Breast epithelium (tissue), 4 donors: ENCODE results near the gene YTHDF1. TPM values are rescaled to one million over a fixed set of nuclear protein-coding genes. Genes with fewer than 3 reads are reported as not detected.

Source experiments
- DNase-seq, 2 donors: peaks; one replicate each; pipeline ENCODE4 v3.0.0-alpha.2; 2019; ENCODE audit warnings: low spot score in 2 of 2
- H3K27ac ChIP-seq, 2 donors: fragments of 200-600 bp; sonication (generic) in 1 of 2; one replicate each; pipeline ENCODE4 v1.5.1; 2016 to 2019; ENCODE audit warnings: mild to moderate bottlenecking in 1 of 2
- H3K27me3 ChIP-seq, 2 donors: fragments of 200-600 bp; sonication (generic) in 1 of 2; one replicate each; pipeline versions ENCODE4 v1.5.1 to v1.6.0; 2017 to 2019; ENCODE audit warnings: control low read depth in 1 of 2, mild to moderate bottlenecking in 1 of 2
- H3K36me3 ChIP-seq: fragments of 200-600 bp; one replicate; pipeline ENCODE4 v1.5.1; 2019
- H3K4me1 ChIP-seq, 2 donors: fragments of 200-600 bp; sonication (generic); one replicate each; pipeline ENCODE4 v1.5.1; 2016 to 2019; ENCODE audit warnings: control low read depth in 1 of 2
- H3K4me3 ChIP-seq, 3 donors: fragments of 200-600 bp; sonication (generic); 1 replicate in 2 of 3; 2 replicates in 1 of 3; pipeline ENCODE4 v1.5.1; 2016 to 2019; ENCODE audit warnings: mild to moderate bottlenecking in 3 of 3, moderate library complexity in 2 of 3
- H3K9me3 ChIP-seq, 2 donors: fragments of 200-600 bp; sonication (generic) in 1 of 2; one replicate each; pipeline ENCODE4 v1.5.1; 2016 to 2019; ENCODE audit warnings: control low read depth in 1 of 2
- CTCF ChIP-seq, 3 donors: fragments of 450-650 bp; IDR thresholded peaks; one replicate each; pipeline ENCODE4 v1.5.1; 2016 to 2017; ENCODE audit warnings: antibody characterized with exemption in 3 of 3, mild to moderate bottlenecking in 3 of 3, moderate library complexity in 3 of 3
- POLR2A ChIP-seq: fragments of 450-650 bp; IDR thresholded peaks from one replicate; pipeline ENCODE4 v1.6.1; 2016; ENCODE audit warnings: antibody characterized with exemption, mild to moderate bottlenecking, moderate library complexity
- POLR2AphosphoS5 ChIP-seq, 3 donors: sonication (generic); formaldehyde crosslinking; IDR thresholded peaks; one replicate each; pipeline ENCODE4 v1.6.1; 2017; ENCODE audit warnings: antibody characterized with exemption in 3 of 3
- intact Hi-C: fragments of 100-400 bp; cut with DNase I; formaldehyde crosslinking; loops from one replicate; pipeline ENCODE4 v1.15.1; 2023; ENCODE audit warnings: low total_unique reads
- total RNA-seq, 3 donors: library from RNA; depleted of rRNA; stranded (reverse); fragments of >200 nt; gene quantifications; one replicate each; pipeline ENCODE4 v1.1.0, GENCODE V29; 2016

The YTHDF1 gene
- total RNA-seq, 3 donors from 2014 or later: 23.0 to 32.8 (median 28.2) TPM

- peaks cover 15 to 18% of the 10 kb centered on the region in 2 donors for H3K4me1 ChIP-seq
- intact Hi-C loops: loop anchor here (5.0 kb wide), 1 partner anchor 461 kb away; no protein-coding TSS in a partner anchor
- peak overlapping the region in 2 of 3 donors; percentile 30 to 56 for H3K4me3 ChIP-seq
- H3K36me3 ChIP-seq: no peaks in the 10 kb centered on the region
- TF ChIP-seq CTCF (IDR thresholded peaks at IDR 0.05): no peak
- TF ChIP-seq POLR2A: no peak
- TF ChIP-seq POLR2AphosphoS5 (IDR thresholded peaks at IDR 0.05): no peak
- no peak for DNase-seq
- no peak overlapping the region for H3K27ac ChIP-seq
- H3K9me3 ChIP-seq: no peaks in the 10 kb centered on the region
- H3K27me3 ChIP-seq: peaks cover 19 to 96% of the 10 kb centered on the region in 2 donors
Measured at GRCh38 chr20:63178446-63178820, 37.5 kb downstream of the YTHDF1 start.

GRCh38 chr20:63177785-63178445, 38.0 kb downstream of the YTHDF1 start:
- no peaks in the 10 kb centered on the region for H3K36me3 ChIP-seq
- H3K27me3 ChIP-seq: peaks cover 20 to 96% of the 10 kb centered on the region in 2 donors
- H3K4me3 ChIP-seq: peak overlapping the region in 2 of 3 donors; percentile 30 to 56
- intact Hi-C loops: loop anchor here (5.0 kb wide), 1 partner anchor 461 kb away; no protein-coding TSS in a partner anchor
- no peak for TF ChIP-seq CTCF (IDR thresholded peaks at IDR 0.05)
- TF ChIP-seq POLR2AphosphoS5 (IDR thresholded peaks at IDR 0.05): no peak
- TF ChIP-seq POLR2A: no peak
- H3K4me1 ChIP-seq: peaks cover 15 to 18% of the 10 kb centered on the region in 2 donors
- no peaks in the 10 kb centered on the region for H3K9me3 ChIP-seq
- no peak overlapping the region for H3K27ac ChIP-seq
- DNase-seq: no peak

GRCh38 chr20:63177134-63177784, 38.7 kb downstream of the YTHDF1 start:
- intact Hi-C loops: loop anchor here (5.0 kb wide), 1 partner anchor 460 kb away; no protein-coding TSS in a partner anchor
- peaks cover 15 to 18% of the 10 kb centered on the region in 2 donors for H3K4me1 ChIP-seq
- H3K27ac ChIP-seq: no peak overlapping the region
- TF ChIP-seq CTCF (IDR thresholded peaks at IDR 0.05): no peak
- no peak for TF ChIP-seq POLR2A
- TF ChIP-seq POLR2AphosphoS5 (IDR thresholded peaks at IDR 0.05): no peak
- H3K4me3 ChIP-seq: peak overlapping the region in 2 of 3 donors; percentile 30 to 56
- DNase-seq: no peak
- H3K9me3 ChIP-seq: no peaks in the 10 kb centered on the region
- no peaks in the 10 kb centered on the region for H3K36me3 ChIP-seq
- H3K27me3 ChIP-seq: peaks cover 20 to 96% of the 10 kb centered on the region in 2 donors

- peaks cover 15 to 18% of the 10 kb centered on the region in 2 donors for H3K4me1 ChIP-seq
- H3K9me3 ChIP-seq: no peaks in the 10 kb centered on the region
- intact Hi-C loops: loop anchor here (5.0 kb wide), 1 partner anchor 459 kb away; no protein-coding TSS in a partner anchor
- no peak for TF ChIP-seq POLR2AphosphoS5 (IDR thresholded peaks at IDR 0.05)
- TF ChIP-seq POLR2A: no peak
- TF ChIP-seq CTCF (IDR thresholded peaks at IDR 0.05): no peak
- H3K36me3 ChIP-seq: no peaks in the 10 kb centered on the region
- H3K27ac ChIP-seq: no peak overlapping the region
- H3K27me3 ChIP-seq: peaks cover 20 to 97% of the 10 kb centered on the region in 2 donors
- H3K4me3 ChIP-seq: no peak overlapping the region
- no peak for DNase-seq
Measured at GRCh38 chr20:63176427-63177133, 39.4 kb downstream of the YTHDF1 start.
